ENCODE results near the gene HADHA.

- TF ChIP-seq, protein P1, sequence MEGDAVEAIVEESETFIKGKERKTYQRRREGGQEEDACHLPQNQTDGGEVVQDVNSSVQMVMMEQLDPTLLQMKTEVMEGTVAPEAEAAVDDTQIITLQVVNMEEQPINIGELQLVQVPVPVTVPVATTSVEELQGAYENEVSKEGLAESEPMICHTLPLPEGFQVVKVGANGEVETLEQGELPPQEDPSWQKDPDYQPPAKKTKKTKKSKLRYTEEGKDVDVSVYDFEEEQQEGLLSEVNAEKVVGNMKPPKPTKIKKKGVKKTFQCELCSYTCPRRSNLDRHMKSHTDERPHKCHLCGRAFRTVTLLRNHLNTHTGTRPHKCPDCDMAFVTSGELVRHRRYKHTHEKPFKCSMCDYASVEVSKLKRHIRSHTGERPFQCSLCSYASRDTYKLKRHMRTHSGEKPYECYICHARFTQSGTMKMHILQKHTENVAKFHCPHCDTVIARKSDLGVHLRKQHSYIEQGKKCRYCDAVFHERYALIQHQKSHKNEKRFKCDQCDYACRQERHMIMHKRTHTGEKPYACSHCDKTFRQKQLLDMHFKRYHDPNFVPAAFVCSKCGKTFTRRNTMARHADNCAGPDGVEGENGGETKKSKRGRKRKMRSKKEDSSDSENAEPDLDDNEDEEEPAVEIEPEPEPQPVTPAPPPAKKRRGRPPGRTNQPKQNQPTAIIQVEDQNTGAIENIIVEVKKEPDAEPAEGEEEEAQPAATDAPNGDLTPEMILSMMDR (conservative IDR thresholded peaks at IDR 0.05): no peak
- no peak for TF ChIP-seq ZFX (IDR thresholded peaks at IDR 0.05)
Observed at GRCh38 chr2:26174691-26175465, 69.6 kb downstream of the HADHA start.

Data from C4-2B (cell line).